ENCODE measurements around the gene ASB18. TPM values are rescaled to one million over a fixed set of nuclear protein-coding genes. Genes with fewer than 3 reads are reported as not detected.
A peak's percentile ranks its signal among the peaks of the same experiment; 100 is the strongest.

Gene ASB18
- total RNA-seq, 2 donors from 2014 or later = not detected

- H3K27ac Mint-ChIP-seq = no peak overlapping the region
- H3K27me3 ChIP-seq (ENCODE audit: control insufficient read depth, insufficient read depth, low read length, poor library complexity, severe bottlenecking) = peaks cover 55% of the 10 kb centered on the region
These were observed 23.8 kb downstream of the ASB18 start for GRCh38 chr2:236240228-236240990.

DNA sequence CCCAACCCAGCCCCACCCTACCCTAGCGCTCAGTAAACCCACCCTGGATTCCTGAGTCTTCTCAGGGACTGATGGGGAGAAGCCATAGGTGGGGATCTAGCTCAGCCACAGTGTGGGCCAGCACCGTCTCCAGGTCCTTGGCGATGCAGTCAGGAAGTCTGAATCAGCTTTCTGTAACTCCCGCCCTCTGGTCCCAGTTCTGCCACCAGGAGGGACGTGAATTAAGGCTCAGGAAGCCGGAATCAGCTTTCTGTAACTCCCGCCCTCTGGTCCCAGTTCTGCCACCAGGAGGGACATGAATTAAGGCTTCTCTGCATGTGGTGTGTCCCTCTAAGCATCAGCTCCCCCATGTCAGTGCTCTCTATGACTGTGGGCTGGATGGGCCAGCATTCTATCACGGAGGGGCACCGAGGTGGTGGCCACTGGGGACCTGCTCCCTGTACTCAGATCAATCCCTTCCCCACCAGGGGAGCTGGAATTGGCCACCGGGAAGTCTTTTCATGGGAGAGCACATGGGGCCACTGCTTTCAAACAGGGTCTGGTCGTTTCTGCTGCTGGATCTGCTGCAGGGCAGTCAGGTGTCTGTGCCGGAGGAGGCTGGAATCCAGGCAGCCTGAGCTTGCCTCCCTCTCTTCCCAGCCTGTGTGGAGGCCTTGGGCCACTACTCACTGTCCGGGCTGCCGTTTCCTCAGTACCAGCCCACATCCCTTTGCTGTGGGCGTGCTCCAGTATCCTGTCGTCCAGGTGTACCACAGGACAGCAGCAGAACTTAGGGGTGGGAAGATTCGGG, 24.7 kb downstream of the ASB18 start:
- Histone ChIP-seq H3K4me1 (ENCODE audit: control insufficient read depth, insufficient read depth, low read length) (no peaks in the 10 kb centered on the region), H3K36me3 (ENCODE audit: control insufficient read depth, insufficient read depth, low read length) (no peaks in the 10 kb centered on the region), H3K9ac (ENCODE audit: extremely low read depth, low read length, poor library complexity, severe bottlenecking) (no peak overlapping the region), H3K27ac (ENCODE audit: low read depth, low read length) (no peak overlapping the region), H3K27me3 (ENCODE audit: control insufficient read depth, insufficient read depth, low read length, poor library complexity, severe bottlenecking) (peaks cover 64% of the 10 kb centered on the region), H3K9me3 (ENCODE audit: control insufficient read depth, low read length) (no peaks in the 10 kb centered on the region), H3K4me3 (ENCODE audit: low read length) (no peak overlapping the region)
- Mint-ChIP-seq H3K9me3 (no peaks in the 10 kb centered on the region), H3K4me1 (peaks cover 10% of the 10 kb centered on the region), H3K4me3 (no peak overlapping the region), H3K27ac (no peak overlapping the region), H3K27me3 (ENCODE audit: insufficient read depth) (peaks cover 76% of the 10 kb centered on the region), H3K36me3 (ENCODE audit: low read depth) (no peaks in the 10 kb centered on the region)
- TF ChIP-seq, protein P1, sequence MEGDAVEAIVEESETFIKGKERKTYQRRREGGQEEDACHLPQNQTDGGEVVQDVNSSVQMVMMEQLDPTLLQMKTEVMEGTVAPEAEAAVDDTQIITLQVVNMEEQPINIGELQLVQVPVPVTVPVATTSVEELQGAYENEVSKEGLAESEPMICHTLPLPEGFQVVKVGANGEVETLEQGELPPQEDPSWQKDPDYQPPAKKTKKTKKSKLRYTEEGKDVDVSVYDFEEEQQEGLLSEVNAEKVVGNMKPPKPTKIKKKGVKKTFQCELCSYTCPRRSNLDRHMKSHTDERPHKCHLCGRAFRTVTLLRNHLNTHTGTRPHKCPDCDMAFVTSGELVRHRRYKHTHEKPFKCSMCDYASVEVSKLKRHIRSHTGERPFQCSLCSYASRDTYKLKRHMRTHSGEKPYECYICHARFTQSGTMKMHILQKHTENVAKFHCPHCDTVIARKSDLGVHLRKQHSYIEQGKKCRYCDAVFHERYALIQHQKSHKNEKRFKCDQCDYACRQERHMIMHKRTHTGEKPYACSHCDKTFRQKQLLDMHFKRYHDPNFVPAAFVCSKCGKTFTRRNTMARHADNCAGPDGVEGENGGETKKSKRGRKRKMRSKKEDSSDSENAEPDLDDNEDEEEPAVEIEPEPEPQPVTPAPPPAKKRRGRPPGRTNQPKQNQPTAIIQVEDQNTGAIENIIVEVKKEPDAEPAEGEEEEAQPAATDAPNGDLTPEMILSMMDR (conservative IDR thresholded peaks at IDR 0.05) = peak; percentile 11
- 80 to 84% methylated on average over 13 to 17 of the region's 17 CpGs for WGBS, 2 experiments (ENCODE audit: insufficient coverage in 1 of 2, insufficient read length in 1 of 2)
- peak; percentile 48 for DNase-seq

More at GRCh38 chr2:236240228-236240990, 23.8 kb downstream of the ASB18 start:
- H3K4me1 Mint-ChIP-seq = peaks cover 10% of the 10 kb centered on the region
- no peaks in the 10 kb centered on the region for H3K36me3 Mint-ChIP-seq (ENCODE audit: low read depth)
- Histone ChIP-seq H3K4me3 (ENCODE audit: low read length) (no peak overlapping the region), H3K9me3 (ENCODE audit: control insufficient read depth, low read length) (no peaks in the 10 kb centered on the region), H3K9ac (ENCODE audit: extremely low read depth, low read length, poor library complexity, severe bottlenecking) (no peak overlapping the region), H3K27ac (ENCODE audit: low read depth, low read length) (no peak overlapping the region), H3K36me3 (ENCODE audit: control insufficient read depth, insufficient read depth, low read length) (no peaks in the 10 kb centered on the region), H3K4me1 (ENCODE audit: control insufficient read depth, insufficient read depth, low read length) (no peaks in the 10 kb centered on the region)
- DNase-seq = peak; percentile 55
- TF ChIP-seq, protein P1 (conservative IDR thresholded peaks at IDR 0.05) = no peak
- no peaks in the 10 kb centered on the region for H3K9me3 Mint-ChIP-seq
- peaks cover 72% of the 10 kb centered on the region for H3K27me3 Mint-ChIP-seq (ENCODE audit: insufficient read depth)
- WGBS, 2 experiments (ENCODE audit: insufficient coverage in 1 of 2, insufficient read length in 1 of 2) = 75 to 84% methylated on average over 13 to 15 of the region's 15 CpGs
- no peak overlapping the region for H3K4me3 Mint-ChIP-seq

DNA sequence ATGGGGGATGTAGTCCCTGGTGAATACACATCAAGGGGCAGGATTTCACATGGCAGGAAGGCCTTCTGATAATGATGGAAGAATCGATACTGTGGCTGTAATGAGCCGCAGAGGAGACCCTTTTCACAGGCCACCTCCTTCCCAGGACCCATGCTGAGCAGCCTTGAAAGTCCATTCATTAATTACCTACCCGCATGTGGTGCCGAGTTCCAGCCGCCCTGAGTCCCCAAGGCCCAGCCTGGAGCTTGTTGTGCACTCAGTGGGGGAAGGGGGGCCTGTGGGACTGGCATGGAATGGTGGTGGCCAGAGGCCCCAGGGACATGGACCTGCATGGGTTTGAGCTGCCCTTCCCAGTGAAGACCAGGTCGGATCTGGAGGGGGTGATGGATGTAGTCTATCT, 25.5 kb downstream of the ASB18 start:
- WGBS, 2 experiments (ENCODE audit: insufficient coverage in 1 of 2, insufficient read length in 1 of 2) = 70% methylated on average over 2 to 6 of the region's 6 CpGs
- peaks cover 10% of the 10 kb centered on the region for H3K4me1 Mint-ChIP-seq
- Histone ChIP-seq H3K36me3 (ENCODE audit: control insufficient read depth, insufficient read depth, low read length) (no peaks in the 10 kb centered on the region), H3K9me3 (ENCODE audit: control insufficient read depth, low read length) (no peaks in the 10 kb centered on the region), H3K9ac (ENCODE audit: extremely low read depth, low read length, poor library complexity, severe bottlenecking) (no peak overlapping the region), H3K4me1 (ENCODE audit: control insufficient read depth, insufficient read depth, low read length) (no peaks in the 10 kb centered on the region), H3K4me3 (ENCODE audit: low read length) (no peak overlapping the region), H3K27ac (ENCODE audit: low read depth, low read length) (no peak overlapping the region), H3K27me3 (ENCODE audit: control insufficient read depth, insufficient read depth, low read length, poor library complexity, severe bottlenecking) (peaks cover 72% of the 10 kb centered on the region)
- H3K4me3 Mint-ChIP-seq = no peak overlapping the region
- H3K27ac Mint-ChIP-seq = no peak overlapping the region
- peaks cover 80% of the 10 kb centered on the region for H3K27me3 Mint-ChIP-seq (ENCODE audit: insufficient read depth)
- H3K36me3 Mint-ChIP-seq (ENCODE audit: low read depth) = no peaks in the 10 kb centered on the region
- no peaks in the 10 kb centered on the region for H3K9me3 Mint-ChIP-seq
- DNase-seq = peak; percentile 63
- TF ChIP-seq, protein P1 (conservative IDR thresholded peaks at IDR 0.05) = no peak

Data from endodermal cell (in vitro differentiated cells).